H1 (cell line): ENCODE measurements around the gene DPYD. TPM values are rescaled to one million over a fixed set of nuclear protein-coding genes. Genes with fewer than 3 reads are reported as not detected.

Source experiments
- CTCF ChIA-PET: fragments of 300-600 bp; sonication (Branson Sonifier 250); formaldehyde crosslinking; loops from one replicate; lab custom pipeline; 2021; ENCODE audit not compliant: partially characterized antibody; lab: Charles Lee
- POLR2A ChIA-PET: fragments of 300-600 bp; sonication (Branson Sonifier 250); formaldehyde crosslinking; loops from one replicate; lab custom pipeline; 2021; ENCODE audit warnings: inconsistent platforms; ENCODE audit not compliant: partially characterized antibody; lab: Charles Lee
- DNase-seq, 2 experiments: peaks; one replicate each; pipeline versions ENCODE4 v3.0.0 to v3.0.0-alpha.2; 2010 to 2022; ENCODE audit warnings: low spot score in 2 of 2, low read depth in 1 of 2, mixed read lengths in 1 of 2
- FAIRE-seq: peaks from 2 replicates; lab custom pipeline; 2011; peaks lifted over from hg19 to GRCh38; lab: Jason Lieb, UNC
- H2AFZ ChIP-seq: 2 replicates; pipeline ENCODE4 v1.8.1; 2012; ENCODE audit warnings: low read length, inconsistent platforms
- H2AK5ac ChIP-seq: 2 replicates; pipeline ENCODE4 v1.6.1; 2013; ENCODE audit warnings: low read depth, low read length
- H2BK120ac ChIP-seq: replicated peaks from 2 replicates; pipeline ENCODE3; 2013; ENCODE audit warnings: low read depth, low read length, inconsistent platforms
- H2BK12ac ChIP-seq: 2 replicates; pipeline ENCODE4 v1.6.1; 2013; ENCODE audit warnings: low read depth, low read length
- H2BK15ac ChIP-seq: 2 replicates; pipeline ENCODE4 v1.6.1; 2013; ENCODE audit warnings: low read length
- H2BK20ac ChIP-seq: 2 replicates; pipeline ENCODE4 v1.6.1; 2013; ENCODE audit warnings: low read length
- H2BK5ac ChIP-seq: 2 replicates; pipeline ENCODE4 v1.6.1; 2013; ENCODE audit warnings: low read depth, low read length
- H3K14ac ChIP-seq: 2 replicates; pipeline ENCODE4 v1.6.1; 2013; ENCODE audit warnings: inconsistent platforms; ENCODE audit not compliant: insufficient read length
- H3K18ac ChIP-seq: 2 replicates; pipeline ENCODE4 v1.6.1; 2013; ENCODE audit warnings: low read length; ENCODE audit errors: extremely low read depth
- H3K23ac ChIP-seq: 2 replicates; pipeline ENCODE4 v1.6.1; 2013; ENCODE audit warnings: inconsistent platforms; ENCODE audit not compliant: insufficient read length
- H3K23me2 ChIP-seq: 2 replicates; pipeline ENCODE4 v1.6.1; 2013; ENCODE audit warnings: low read depth, low read length
- H3K27ac ChIP-seq: 2 replicates; pipeline ENCODE4 v1.6.1; 2011; ENCODE audit warnings: low read depth, low read length, inconsistent platforms
- H3K27me3 ChIP-seq, 4 experiments: replicated peaks in 1 of 4; 1 replicate in 1 of 4; 2 replicates in 3 of 4; pipeline versions ENCODE4 v1.6.1 to v1.8.1; 2011 to 2013; ENCODE audit warnings: low read length in 3 of 4, mild to moderate bottlenecking in 3 of 4, inconsistent platforms in 2 of 4, mixed read lengths in 2 of 4, moderate library complexity in 1 of 4; ENCODE audit not compliant: control insufficient read depth in 3 of 4, insufficient read depth in 3 of 4; ENCODE audit errors: extremely low read depth in 1 of 4
- H3K36me3 ChIP-seq, 4 experiments: 2 replicates each; pipeline versions ENCODE4 v1.6.1 to v1.8.1; 2011 to 2013; ENCODE audit warnings: mild to moderate bottlenecking in 4 of 4, low read length in 3 of 4, moderate library complexity in 2 of 4, control low read depth in 1 of 4, inconsistent platforms in 1 of 4; ENCODE audit not compliant: insufficient read depth in 4 of 4, control insufficient read depth in 2 of 4
- H3K4ac ChIP-seq: replicated peaks from 2 replicates; pipeline ENCODE3; 2013; ENCODE audit warnings: low read length, low read depth, mixed read lengths, inconsistent platforms; ENCODE audit not compliant: insufficient read length
- H3K4me1 ChIP-seq, 4 experiments: replicated peaks in 1 of 4; 1 replicate in 1 of 4; 2 replicates in 3 of 4; pipeline versions ENCODE4 v1.6.1 to v1.8.1; 2011 to 2013; ENCODE audit warnings: low read length in 3 of 4, inconsistent platforms in 2 of 4, mixed read lengths in 1 of 4; ENCODE audit not compliant: insufficient read depth in 4 of 4, control insufficient read depth in 3 of 4
- H3K4me2 ChIP-seq, 2 experiments: 2 replicates each; pipeline versions ENCODE4 v1.6.1 to v1.8.1; 2011 to 2013; ENCODE audit warnings: low read depth in 2 of 2, low read length in 2 of 2, control low read depth in 1 of 2, inconsistent platforms in 1 of 2, mild to moderate bottlenecking in 1 of 2; ENCODE audit not compliant: insufficient read depth in 1 of 2
- H3K4me3 ChIP-seq, 4 experiments: fragments of 200-600, 300-600 bp in 1 of 4; sonication (generic), shearing (Covaris generic), sonication (Bioruptor Twin) in 1 of 4; 2 replicates each; pipeline versions ENCODE4 v1.5.1 to v1.8.1; 2011 to 2016; ENCODE audit warnings: low read length in 4 of 4, low read depth in 3 of 4, control low read depth in 2 of 4, inconsistent platforms in 2 of 4, mild to moderate bottlenecking in 2 of 4, mixed read lengths in 1 of 4, moderate library complexity in 1 of 4; ENCODE audit not compliant: insufficient read depth in 2 of 4; ENCODE audit errors: extremely low read depth in 1 of 4
- H3K56ac ChIP-seq: replicated peaks from 2 replicates; pipeline ENCODE3; 2013; ENCODE audit warnings: low read depth, mild to moderate bottlenecking, mixed read lengths, low read length, inconsistent platforms; ENCODE audit not compliant: insufficient read length
- H3K79me1 ChIP-seq: 2 replicates; pipeline ENCODE4 v1.6.1; 2013; ENCODE audit warnings: low read depth, low read length, control low read depth
- H3K79me2 ChIP-seq, 2 experiments: 2 replicates each; pipeline versions ENCODE4 v1.6.1 to v1.8.1; 2012 to 2013; ENCODE audit warnings: low read length in 2 of 2, mild to moderate bottlenecking in 2 of 2, inconsistent platforms in 1 of 2; ENCODE audit not compliant: insufficient read depth in 2 of 2, control insufficient read depth in 1 of 2
- H3K9ac ChIP-seq, 4 experiments: replicated peaks in 1 of 4; 1 replicate in 1 of 4; 2 replicates in 3 of 4; pipeline versions ENCODE4 v1.6.1 to v1.8.1; 2011 to 2013; ENCODE audit warnings: low read depth in 3 of 4, low read length in 3 of 4, control low read depth in 2 of 4, mild to moderate bottlenecking in 2 of 4, moderate library complexity in 2 of 4, inconsistent platforms in 1 of 4; ENCODE audit errors: extremely low read depth in 1 of 4
- H3K9me3 ChIP-seq, 2 experiments: 2 replicates each; pipeline versions ENCODE4 v1.6.1 to v1.8.1; 2012 to 2013; ENCODE audit warnings: mild to moderate bottlenecking in 2 of 2, moderate library complexity in 2 of 2, control low read depth in 1 of 2, inconsistent platforms in 1 of 2, low read depth in 1 of 2, low read length in 1 of 2, mixed read lengths in 1 of 2; ENCODE audit not compliant: insufficient read depth in 2 of 2
- H4K20me1 ChIP-seq, 2 experiments: replicated peaks in 1 of 2; 2 replicates each; pipeline versions ENCODE3 to v1.8.1; 2011 to 2013; ENCODE audit warnings: inconsistent platforms in 2 of 2, low read length in 2 of 2, mild to moderate bottlenecking in 1 of 2; ENCODE audit not compliant: insufficient read depth in 2 of 2, control insufficient read depth in 1 of 2
- H4K5ac ChIP-seq: 2 replicates; pipeline ENCODE4 v1.6.1; 2013; ENCODE audit warnings: low read length, low read depth, mixed read lengths, inconsistent platforms; ENCODE audit not compliant: insufficient read length
- H4K8ac ChIP-seq: 2 replicates; pipeline ENCODE4 v1.8.0; 2013; ENCODE audit warnings: mild to moderate bottlenecking, moderate library complexity, low read length, inconsistent platforms; ENCODE audit not compliant: insufficient read depth; ENCODE audit errors: extremely low read depth
- H4K91ac ChIP-seq: replicated peaks from 2 replicates; pipeline ENCODE3; 2013; ENCODE audit warnings: low read length, mixed read lengths, inconsistent platforms; ENCODE audit not compliant: insufficient read length
- GTF2F1 ChIP-seq: IDR thresholded peaks from 2 replicates; pipeline ENCODE4 v1.6.1; 2012; ENCODE audit warnings: low read depth, low read length, improper control_type of control experiment, borderline replicate concordance
- HDAC2 ChIP-seq, 2 experiments: fragments of 300-600 bp in 1 of 2; sonication (generic) in 1 of 2; IDR thresholded peaks; 2 replicates each; pipeline ENCODE4 v1.6.1; 2011 to 2012; ENCODE audit warnings: low read depth in 2 of 2, low read length in 2 of 2, mild to moderate bottlenecking in 2 of 2, moderate library complexity in 2 of 2, borderline replicate concordance in 1 of 2, inconsistent platforms in 1 of 2
- KDM4A ChIP-seq: IDR thresholded peaks from one replicate; pipeline ENCODE4 v1.7.1; 2012; ENCODE audit warnings: low read depth, mild to moderate bottlenecking, moderate library complexity, low read length, inconsistent platforms; ENCODE audit not compliant: severe bottlenecking
- MAX ChIP-seq: IDR thresholded peaks from 2 replicates; pipeline ENCODE4 v1.6.1; 2012; ENCODE audit warnings: inconsistent platforms
- RNF2 ChIP-seq: fragments of 200-900, 300-1000 bp; sonication (generic); IDR thresholded peaks from 2 replicates; pipeline ENCODE4 v1.7.1; 2016; ENCODE audit warnings: borderline replicate concordance, low read depth, mild to moderate bottlenecking, antibody characterized with exemption, low read length; ENCODE audit not compliant: poor library complexity, severe bottlenecking; ENCODE audit errors: missing control alignments
- SIRT6 ChIP-seq: IDR thresholded peaks from one replicate; pipeline ENCODE4 v1.7.1; 2012; ENCODE audit warnings: low read length, inconsistent platforms
- SUZ12 ChIP-seq: fragments of 200-600 bp; sonication (generic); IDR thresholded peaks from 2 replicates; pipeline ENCODE4 v1.6.1; 2012; ENCODE audit warnings: mild to moderate bottlenecking, inconsistent platforms, low read length, moderate library complexity, mixed read lengths
- TAF7 ChIP-seq: optimal IDR thresholded peaks from 2 replicates; pipeline ENCODE3; 2011; ENCODE audit warnings: low read depth, mild to moderate bottlenecking, inconsistent platforms, low read length, moderate library complexity, borderline replicate concordance
- WGBS, 2 experiments: shearing (Covaris generic) in 1 of 2; methylation state at CpG; one replicate each; pipeline versions ENCODE4 v1.1.6 to v1.1.7; 2013 to 2015; ENCODE audit warnings: low lambda C conversion rate in 2 of 2, mixed read lengths in 2 of 2, inconsistent platforms in 1 of 2, low coverage in 1 of 2, missing lambda C conversion rate in 1 of 2; ENCODE audit not compliant: insufficient replicate concordance in 2 of 2, insufficient coverage in 1 of 2, insufficient read length in 1 of 2; ENCODE audit errors: extremely low coverage in 1 of 2, missing lambda C conversion rate in 1 of 2; 5-methylcytosine and 5-hydroxymethylcytosine counted together
- polyA plus RNA-seq, 7 experiments: library from polyadenylated mRNA; depleted of rRNA in 3 of 7; stranded (reverse) in 5 of 7; unstranded in 2 of 7; fragments of >200 nt in 5 of 7; fragments of 200-250 nt in 2 of 7; gene quantifications; 1 replicate in 5 of 7; 2 replicates in 1 of 7; 4 replicates in 1 of 7; pipeline versions ENCODE4 v1.2.1 to v1.2.3, GENCODE V29; 2011 to 2013; ENCODE audit warnings: missing spikeins in 2 of 7, mixed read lengths in 2 of 7
- total RNA-seq: library from RNA; stranded (reverse); fragmentation: NEBNext Ultra II Directional; extraction: Animal tissue kit (Norgen Biotek cat#: 25700); gene quantifications from 2 replicates; pipeline ENCODE4 v1.2.1, GENCODE V29; 2021

DPYD gene
- total and polyA plus RNA-seq, 2 of the 8 experiments (the other 6 are each of a cell fraction or from before 2014, with no cell fraction given): 0.29 to 0.73 TPM

GRCh38 chr1:97551113-97551512, 369.7 kb downstream of the DPYD start:
- Histone ChIP-seq H3K9ac (no peak overlapping the region), H3K79me2 (no peaks in the 10 kb centered on the region), H2AK5ac (no peak overlapping the region), H4K5ac (no peak overlapping the region), H2BK20ac (no peak overlapping the region), H3K23me2 (no peaks in the 10 kb centered on the region), H3K18ac (no peak overlapping the region), H2BK15ac (no peak overlapping the region), H3K4ac (no peak overlapping the region), H3K27ac (no peak overlapping the region), H2BK5ac (no peak overlapping the region), H3K4me2 (no peak overlapping the region), H4K20me1 (no peaks in the 10 kb centered on the region), H3K56ac (no peak overlapping the region), H4K91ac (no peak overlapping the region), H4K8ac (no peak overlapping the region), H3K23ac (no peak overlapping the region), H2AFZ (no peak overlapping the region), H2BK120ac (no peak overlapping the region), H3K9me3 (no peaks in the 10 kb centered on the region), H3K4me1 (no peaks in the 10 kb centered on the region), H3K36me3 (no peaks in the 10 kb centered on the region), H2BK12ac (no peak overlapping the region), H3K4me3 (no peak overlapping the region), H3K14ac (no peak overlapping the region), H3K79me1 (no peaks in the 10 kb centered on the region), H3K27me3 (no peaks in the 10 kb centered on the region)
- ChIA-PET POLR2A (no interaction called here), CTCF (interaction anchor here (0.6 to 1.5 kb wide), 2 partner anchors 29 to 942 kb away, joined by 3 read pairs; no protein-coding TSS in a partner anchor)
- DNase-seq: no peak
- TF ChIP-seq SIRT6: no peak
- TF ChIP-seq RNF2: no peak
- no peak for TF ChIP-seq HDAC2 (IDR thresholded peaks at IDR 0.05; ENCODE audit: borderline replicate concordance in 1 of 2, low read depth in 2 of 2, low read length in 2 of 2)
- TF ChIP-seq SUZ12: no peak
- TF ChIP-seq GTF2F1: no peak
- TF ChIP-seq TAF7: no peak
- no peak for TF ChIP-seq KDM4A
- TF ChIP-seq MAX: no peak
- FAIRE-seq: no peak
- 88% methylated on average over 1 of the region's 1 CpG; no CpG with 5 or more reads in 1 of the 2 experiments for WGBS, 2 experiments
